GM12878 (cell line): Measurements from ENCODE around the gene UBC. TPM values are rescaled to one million over a fixed set of nuclear protein-coding genes. Genes with fewer than 3 reads are reported as not detected.

Source experiments
- ATAC-seq: fragments of 200-7000 bp; cut with Tn5 transposase; 3 replicates; pipeline ENCODE4 v1.9.1; 2020; ENCODE audit warnings: mild to moderate bottlenecking, moderate library complexity
- BruUV-seq: library from RNA; stranded (reverse); fragments of 400-500 nt; replicated peaks from 2 replicates; lab custom pipeline; 2021; lab: Mats Ljungman, UMichigan
- CTCF ChIA-PET: fragments of 300-600 bp; sonication (Branson Sonifier 250); formaldehyde crosslinking; extraction: SDS; loops from one replicate; lab custom pipeline; 2021; ENCODE audit warnings: inconsistent platforms; lab: Yijun Ruan, JAX
- POLR2A ChIA-PET: fragments of 350-600 bp; formaldehyde crosslinking; extraction: SDS; loops from one replicate; lab custom pipeline; 2021; ENCODE audit warnings: inconsistent platforms; lab: Charles Lee
- RAD21 ChIA-PET: fragments of 300-600 bp; sonication (Branson Sonifier 250); formaldehyde crosslinking; loops from one replicate; lab custom pipeline; 2023; ENCODE audit warnings: antibody characterized with exemption; ENCODE audit not compliant: unreplicated experiment; lab: Charles Lee
- SMC1A ChIA-PET: fragments of 300-600 bp; sonication (Branson Sonifier 250); formaldehyde crosslinking; loops from one replicate; lab custom pipeline; 2023; ENCODE audit not compliant: unreplicated experiment, uncharacterized antibody; lab: Charles Lee
- DNase-seq: peaks from one replicate; pipeline ENCODE4 v3.0.0-alpha.2; 2011; ENCODE audit warnings: low read depth, low spot score
- FAIRE-seq: peaks from 3 replicates; lab custom pipeline; 2011; peaks lifted over from hg19 to GRCh38; lab: Jason Lieb, UNC
- H2AFZ ChIP-seq: 2 replicates; pipeline ENCODE4 v1.6.0; 2011; ENCODE audit warnings: low read depth, low read length, control low read depth; ENCODE audit not compliant: control insufficient read depth
- H3K27ac ChIP-seq: 2 replicates; pipeline ENCODE4 v1.5.1; 2011; ENCODE audit warnings: control low read depth; ENCODE audit not compliant: control insufficient read depth, insufficient read depth
- H3K27me3 ChIP-seq, 2 experiments: replicated peaks in 1 of 2; 2 replicates each; pipeline versions ENCODE4 v1.6.0 to v1.6.1; 2011; ENCODE audit warnings: low read length in 1 of 2; ENCODE audit not compliant: control insufficient read depth in 2 of 2, insufficient read depth in 2 of 2
- H3K36me3 ChIP-seq, 2 experiments: 2 replicates each; pipeline ENCODE4 v1.5.1; 2011; ENCODE audit warnings: low read length in 1 of 2; ENCODE audit not compliant: control insufficient read depth in 2 of 2, insufficient read depth in 2 of 2
- H3K4me1 ChIP-seq: 2 replicates; pipeline ENCODE4 v1.6.1; 2011; ENCODE audit warnings: mild to moderate bottlenecking, low read length, moderate library complexity, mixed read lengths; ENCODE audit not compliant: control insufficient read depth, insufficient read depth
- H3K4me2 ChIP-seq: 2 replicates; pipeline ENCODE4 v1.6.0; 2011; ENCODE audit warnings: control low read depth; ENCODE audit not compliant: control insufficient read depth, insufficient read depth
- H3K4me3 ChIP-seq: fragments of 200-600 bp; sonication (generic); 2 replicates; pipeline ENCODE4 v1.5.1; 2016
- H3K79me2 ChIP-seq: 2 replicates; pipeline ENCODE4 v1.6.0; 2011; ENCODE audit warnings: low read length; ENCODE audit not compliant: control insufficient read depth, insufficient read depth
- H3K9ac ChIP-seq: 2 replicates; pipeline ENCODE4 v1.8.0; 2011; ENCODE audit warnings: low read length, control low read depth, mixed read lengths; ENCODE audit not compliant: control insufficient read depth, insufficient read depth
- H3K9me3 ChIP-seq: replicated peaks from 3 replicates; pipeline ENCODE4 v1.5.1; 2011; ENCODE audit warnings: mild to moderate bottlenecking, low read length; ENCODE audit not compliant: control insufficient read depth, insufficient read depth
- H4K20me1 ChIP-seq: 2 replicates; pipeline ENCODE4 v1.6.0; 2011; ENCODE audit not compliant: control insufficient read depth, insufficient read depth
- BCL3 ChIP-seq: IDR thresholded peaks from 2 replicates; pipeline ENCODE4 v1.6.1; 2011; ENCODE audit warnings: borderline replicate concordance, low read depth, mild to moderate bottlenecking, moderate library complexity, low read length; ENCODE audit not compliant: insufficient read depth, poor library complexity, severe bottlenecking
- CBFB ChIP-seq: IDR thresholded peaks from 2 replicates; pipeline ENCODE4 v1.6.1; 2016; ENCODE audit warnings: antibody characterized with exemption, low read depth
- CBX5 ChIP-seq: sonication (generic); IDR thresholded peaks from 2 replicates; pipeline ENCODE4 v1.6.1; 2016; ENCODE audit warnings: low read depth, moderate library complexity, mild to moderate bottlenecking, inconsistent platforms
- IRF5 ChIP-seq: fragments of 450-650 bp; IDR thresholded peaks from 2 replicates; pipeline ENCODE4 v1.6.1; 2017; ENCODE audit warnings: borderline replicate concordance
- JUND ChIP-seq: IDR thresholded peaks from 2 replicates; pipeline ENCODE4 v1.6.1; 2012; ENCODE audit warnings: low read depth, mild to moderate bottlenecking, low read length, improper control_type of control experiment, moderate library complexity
- NFYA ChIP-seq: IDR thresholded peaks from 2 replicates; pipeline ENCODE4 v1.6.1; 2011; ENCODE audit warnings: low read depth, mild to moderate bottlenecking, low read length, improper control_type of control experiment, borderline replicate concordance
- RUNX3 ChIP-seq: IDR thresholded peaks from 2 replicates; pipeline ENCODE4 v1.6.1; 2012; ENCODE audit warnings: low read length, inconsistent platforms
- SIN3A ChIP-seq: IDR thresholded peaks from 2 replicates; pipeline ENCODE4 v1.6.1; 2012; ENCODE audit warnings: low read depth, low read length, improper control_type of control experiment
- SUPT20H ChIP-seq: IDR thresholded peaks from 2 replicates; pipeline ENCODE4 v1.6.1; 2011; ENCODE audit warnings: low read depth, mild to moderate bottlenecking, low read length, moderate library complexity, borderline replicate concordance; ENCODE audit not compliant: control insufficient read depth
- TARDBP ChIP-seq: IDR thresholded peaks from 2 replicates; pipeline ENCODE4 v1.6.1; 2016; ENCODE audit warnings: borderline replicate concordance
- TBL1XR1 ChIP-seq: IDR thresholded peaks from 2 replicates; pipeline ENCODE4 v1.6.1; 2012; ENCODE audit warnings: low read depth, low read length, improper control_type of control experiment
- USF2 ChIP-seq: IDR thresholded peaks from 2 replicates; pipeline ENCODE4 v1.6.1; 2011; ENCODE audit warnings: low read depth, low read length, improper control_type of control experiment, borderline replicate concordance
- ZNF687 ChIP-seq: fragments of 450-650 bp; IDR thresholded peaks from 2 replicates; pipeline ENCODE4 v1.6.1; 2017; ENCODE audit warnings: mild to moderate bottlenecking, moderate library complexity
- WGBS: methylation state at CpG from one replicate; pipeline ENCODE4 v1.1.6; 2016; ENCODE audit warnings: low lambda C conversion rate; ENCODE audit not compliant: insufficient replicate concordance, insufficient coverage; ENCODE audit errors: missing lambda C conversion rate; 5-methylcytosine and 5-hydroxymethylcytosine counted together
- in situ Hi-C: fragments of 300-500 bp; cut with MboI; formaldehyde crosslinking; loops from 9 replicates; pipeline ENCODE4 v1.14.3; 2018; ENCODE audit warnings: mixed read lengths
- intact Hi-C: fragments of 100-400 bp; cut with micrococcal nuclease; formaldehyde crosslinking; loops from one replicate; pipeline ENCODE4 v1.14.2; 2022; ENCODE audit not compliant: unreplicated experiment
- polyA plus RNA-seq, 11 experiments: library from polyadenylated mRNA; depleted of rRNA in 4 of 11; unstranded in 6 of 11; stranded (reverse) in 5 of 11; fragments of >200 nt; fragmentation: Nextera tagmentation in 4 of 11; fragmentation: Illumina TruSeq in 1 of 11; extraction: Ambion mirVana in 4 of 11; extraction: Trizol in 1 of 11; gene quantifications; 1 replicate in 1 of 11; 2 replicates in 10 of 11; pipeline versions ENCODE4 v1.2.1 to v1.2.3, GENCODE V29; 2011 to 2016; ENCODE audit warnings: inconsistent platforms in 2 of 11, missing spikeins in 2 of 11, low read depth in 1 of 11
- total RNA-seq, 4 experiments: library from RNA; depleted of rRNA in 3 of 4; stranded (reverse); fragments of >200 nt in 3 of 4; fragmentation: Illumina TruSeq in 1 of 4; extraction: Trizol in 1 of 4; gene quantifications; 2 replicates each; pipeline versions ENCODE4 v1.2.1 to v1.2.3, GENCODE V29; 2013 to 2021

UBC gene
- total and polyA plus RNA-seq, 10 of the 15 experiments (the other 5 are each of a cell fraction or from before 2014, with no cell fraction given): 653 to 1,666 (median 874) TPM

- no peak for TF ChIP-seq BCL3
- no peak for TF ChIP-seq CBFB
- TF ChIP-seq SIN3A: no peak
- TF ChIP-seq IRF5: no peak
These were observed 15.4 kb upstream of the UBC start (continued) for GRCh38 chr12:124929649-124930419.

- intact Hi-C loops: no loop called here
- Histone ChIP-seq H3K9me3 (no peaks in the 10 kb centered on the region), H4K20me1 (no peaks in the 10 kb centered on the region), H3K36me3 (no peaks in the 10 kb centered on the region), H2AFZ (no peak overlapping the region), H3K4me1 (peaks cover 11% of the 10 kb centered on the region), H3K4me2 (peak overlapping the region; percentile 74), H3K4me3 (no peak overlapping the region), H3K9ac (no peak overlapping the region), H3K27ac (no peak overlapping the region), H3K79me2 (no peaks in the 10 kb centered on the region), H3K27me3 (no peaks in the 10 kb centered on the region)
- ChIA-PET POLR2A (interaction anchor here (4.1 to 16.4 kb wide), 2 partner anchors 9 to 12 kb away, joined by 57 to 346 read pairs; partner anchors contain the start of gene UBC), CTCF (interaction anchor here (1.0 to 3.8 kb wide), 3 partner anchors 9 to 22 kb away, joined by 4 to 47 read pairs (median 6); no protein-coding TSS in a partner anchor), RAD21 (interaction anchor here (1.3 to 2.8 kb wide), 3 partner anchors 9 to 15 kb away, joined by 3 to 20 read pairs (median 9); partner anchors contain the start of gene UBC), SMC1A (interaction anchor here (0.7 to 4.0 kb wide), 2 partner anchors 10 to 12 kb away, joined by 3 to 41 read pairs; no protein-coding TSS in a partner anchor)
- in situ Hi-C loops: loop anchor here (10.0 kb wide), 1 partner anchor 506 kb away; no protein-coding TSS in a partner anchor
- WGBS: 93% methylated on average over 11 of the region's 11 CpGs
- ATAC-seq: no peak
- no peak for FAIRE-seq
- BruUV-seq: no TSS peak
- DNase-seq: no peak
- TF ChIP-seq RUNX3: no peak
- TF ChIP-seq TARDBP: no peak
- TF ChIP-seq USF2: no peak
- no peak for TF ChIP-seq ZNF687
- no peak for TF ChIP-seq TBL1XR1
- no peak for TF ChIP-seq CBX5
- no peak for TF ChIP-seq NFYA
- TF ChIP-seq JUND: no peak
- no peak for TF ChIP-seq SUPT20H
These were observed 14.6 kb upstream of the UBC start for GRCh38 chr12:124928912-124929530.
